ENCODE results near the gene KRT78.

KRT78 gene

GRCh38 chr12:52806169-52806811, 42.5 kb downstream of the KRT78 start:
- H3K4me3 Mint-ChIP-seq, result no peak overlapping the region
- ATAC-seq (replicated peaks; ENCODE audit: extremely low read depth, poor library complexity, severe bottlenecking), result no peak
- H3K27ac Mint-ChIP-seq (ENCODE audit: low read depth), result no peak overlapping the region

DNA sequence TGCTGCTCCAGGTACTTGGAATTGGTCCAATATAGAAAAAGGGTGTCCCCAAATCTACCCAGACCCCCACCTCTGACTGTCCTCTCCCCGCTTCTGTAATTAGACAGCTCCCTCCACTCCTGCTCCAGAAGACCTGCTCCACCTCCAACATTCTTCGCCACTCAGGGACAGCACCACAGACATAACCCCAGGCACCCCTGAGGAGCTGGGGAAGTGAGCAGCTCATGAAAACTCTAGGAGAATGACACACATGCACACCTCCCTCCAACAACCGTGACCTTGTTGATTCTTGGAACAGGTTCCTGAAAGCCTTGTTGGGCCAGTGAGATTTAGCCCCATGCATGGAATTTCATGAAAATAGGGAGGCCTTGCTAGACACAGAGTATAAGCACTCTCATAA, 43.1 kb downstream of the KRT78 start:
- no peaks in the 10 kb centered on the region for H3K9me3 Mint-ChIP-seq
- ATAC-seq (replicated peaks; ENCODE audit: extremely low read depth, poor library complexity, severe bottlenecking) (no peak), DNase-seq (ENCODE audit: low spot score in 2 of 2) (no peak)
- H3K27me3 Mint-ChIP-seq, result peaks cover 20% of the 10 kb centered on the region
- H3K36me3 Mint-ChIP-seq (ENCODE audit: insufficient read depth), result no peaks in the 10 kb centered on the region
- no peak overlapping the region for H3K27ac Mint-ChIP-seq (ENCODE audit: low read depth)
- H3K4me3 Mint-ChIP-seq, result no peak overlapping the region
- no peaks in the 10 kb centered on the region for H3K4me1 Mint-ChIP-seq

More at GRCh38 chr12:52806169-52806811, 42.5 kb downstream of the KRT78 start:
- H3K4me1 Mint-ChIP-seq, result no peaks in the 10 kb centered on the region
- DNase-seq (ENCODE audit: low spot score in 2 of 2), result no peak
- peaks cover 20% of the 10 kb centered on the region for H3K27me3 Mint-ChIP-seq
- H3K36me3 Mint-ChIP-seq (ENCODE audit: insufficient read depth), result no peaks in the 10 kb centered on the region
- H3K9me3 Mint-ChIP-seq, result no peaks in the 10 kb centered on the region

- peaks cover 20% of the 10 kb centered on the region for H3K27me3 Mint-ChIP-seq
- no peak overlapping the region for H3K27ac Mint-ChIP-seq (ENCODE audit: low read depth)
- no peaks in the 10 kb centered on the region for H3K4me1 Mint-ChIP-seq
- no peaks in the 10 kb centered on the region for H3K9me3 Mint-ChIP-seq
- H3K36me3 Mint-ChIP-seq (ENCODE audit: insufficient read depth), result no peaks in the 10 kb centered on the region
- no peak overlapping the region for H3K4me3 Mint-ChIP-seq
- ATAC-seq (replicated peaks; ENCODE audit: extremely low read depth, poor library complexity, severe bottlenecking) (no peak), DNase-seq (ENCODE audit: low spot score in 2 of 2) (no peak)
These were observed 43.8 kb downstream of the KRT78 start for GRCh38 chr12:52805000-52805399.

- H3K4me3 Mint-ChIP-seq, result no peak overlapping the region
- no peaks in the 10 kb centered on the region for H3K36me3 Mint-ChIP-seq (ENCODE audit: insufficient read depth)
- H3K27ac Mint-ChIP-seq (ENCODE audit: low read depth), result no peak overlapping the region
- peaks cover 4% of the 10 kb centered on the region for H3K27me3 Mint-ChIP-seq
- H3K4me1 Mint-ChIP-seq, result no peaks in the 10 kb centered on the region
- no peak for DNase-seq (ENCODE audit: low spot score in 2 of 2)
- ATAC-seq (replicated peaks; ENCODE audit: extremely low read depth, poor library complexity, severe bottlenecking), result no peak
- no peaks in the 10 kb centered on the region for H3K9me3 Mint-ChIP-seq
These were observed 46.4 kb downstream of the KRT78 start for GRCh38 chr12:52802442-52802841.

GRCh38 chr12:52801773-52802172, 47.0 kb downstream of the KRT78 start:
- H3K36me3 Mint-ChIP-seq (ENCODE audit: insufficient read depth), result no peaks in the 10 kb centered on the region
- DNase-seq (ENCODE audit: low spot score in 2 of 2) (no peak), ATAC-seq (replicated peaks; ENCODE audit: extremely low read depth, poor library complexity, severe bottlenecking) (no peak)
- no peak overlapping the region for H3K27ac Mint-ChIP-seq (ENCODE audit: low read depth)
- H3K9me3 Mint-ChIP-seq, result no peaks in the 10 kb centered on the region
- H3K27me3 Mint-ChIP-seq, result no peaks in the 10 kb centered on the region
- no peaks in the 10 kb centered on the region for H3K4me1 Mint-ChIP-seq
- H3K4me3 Mint-ChIP-seq, result no peak overlapping the region

GRCh38 chr12:52800259-52800917, 48.4 kb downstream of the KRT78 start:
- H3K27me3 Mint-ChIP-seq, result no peaks in the 10 kb centered on the region
- no peak for DNase-seq (ENCODE audit: low spot score in 2 of 2)
- no peaks in the 10 kb centered on the region for H3K4me1 Mint-ChIP-seq
- ATAC-seq (replicated peaks; ENCODE audit: extremely low read depth, poor library complexity, severe bottlenecking), result no peak
- H3K9me3 Mint-ChIP-seq, result no peaks in the 10 kb centered on the region
- H3K27ac Mint-ChIP-seq (ENCODE audit: low read depth), result no peak overlapping the region
- H3K36me3 Mint-ChIP-seq (ENCODE audit: insufficient read depth), result no peaks in the 10 kb centered on the region
- H3K4me3 Mint-ChIP-seq, result no peak overlapping the region

GRCh38 chr12:52799505-52800211, 49.1 kb downstream of the KRT78 start:
- Mint-ChIP-seq H3K36me3 (ENCODE audit: insufficient read depth) (no peaks in the 10 kb centered on the region), H3K27me3 (no peaks in the 10 kb centered on the region), H3K9me3 (no peaks in the 10 kb centered on the region), H3K4me1 (no peaks in the 10 kb centered on the region), H3K27ac (ENCODE audit: low read depth) (no peak overlapping the region), H3K4me3 (no peak overlapping the region)
- DNase-seq (ENCODE audit: low spot score in 2 of 2) (no peak), ATAC-seq (replicated peaks; ENCODE audit: extremely low read depth, poor library complexity, severe bottlenecking) (no peak)

DNA sequence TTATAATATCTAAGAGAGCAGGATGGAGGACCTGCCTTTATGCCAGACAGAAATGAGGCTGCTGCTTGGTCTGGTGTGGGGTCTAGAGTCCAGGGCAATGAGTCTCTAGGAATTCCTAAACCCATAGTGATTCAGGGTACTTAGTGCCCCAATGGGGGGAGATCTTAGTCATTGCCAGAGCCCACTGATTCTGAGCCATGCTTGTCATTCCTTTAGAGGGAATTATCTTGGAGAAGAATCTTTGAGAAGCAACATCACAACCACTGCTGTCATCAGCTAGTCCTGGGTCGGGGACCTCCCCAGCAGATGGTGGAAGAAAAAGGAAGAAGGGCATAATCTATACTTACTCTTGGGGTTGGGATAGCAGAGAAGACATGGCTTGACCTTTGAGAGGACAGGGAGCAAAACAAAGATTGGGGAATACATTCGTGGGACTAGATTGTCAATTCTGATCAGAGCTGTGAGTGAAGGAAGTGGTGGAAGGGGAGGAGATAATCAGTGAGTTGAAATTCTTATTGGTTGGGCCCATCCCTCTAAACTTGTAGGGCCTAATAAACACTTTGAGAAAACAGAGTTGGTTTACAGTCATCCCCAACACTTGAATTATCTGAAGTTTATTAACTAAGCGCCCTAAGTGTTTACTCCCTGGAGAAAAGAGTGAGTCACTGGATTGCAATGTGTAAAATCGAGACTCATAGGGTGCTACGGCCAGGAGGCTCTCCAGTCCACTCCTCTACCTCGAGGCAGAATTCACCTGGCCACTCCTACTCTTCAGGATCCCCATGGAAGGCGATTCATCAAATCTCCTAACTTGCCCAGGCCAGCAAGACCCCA, 49.9 kb downstream of the KRT78 start:
- no peak for ATAC-seq (replicated peaks; ENCODE audit: extremely low read depth, poor library complexity, severe bottlenecking)
- Mint-ChIP-seq H3K4me1 (no peaks in the 10 kb centered on the region), H3K27me3 (peaks cover 4% of the 10 kb centered on the region)

DNA sequence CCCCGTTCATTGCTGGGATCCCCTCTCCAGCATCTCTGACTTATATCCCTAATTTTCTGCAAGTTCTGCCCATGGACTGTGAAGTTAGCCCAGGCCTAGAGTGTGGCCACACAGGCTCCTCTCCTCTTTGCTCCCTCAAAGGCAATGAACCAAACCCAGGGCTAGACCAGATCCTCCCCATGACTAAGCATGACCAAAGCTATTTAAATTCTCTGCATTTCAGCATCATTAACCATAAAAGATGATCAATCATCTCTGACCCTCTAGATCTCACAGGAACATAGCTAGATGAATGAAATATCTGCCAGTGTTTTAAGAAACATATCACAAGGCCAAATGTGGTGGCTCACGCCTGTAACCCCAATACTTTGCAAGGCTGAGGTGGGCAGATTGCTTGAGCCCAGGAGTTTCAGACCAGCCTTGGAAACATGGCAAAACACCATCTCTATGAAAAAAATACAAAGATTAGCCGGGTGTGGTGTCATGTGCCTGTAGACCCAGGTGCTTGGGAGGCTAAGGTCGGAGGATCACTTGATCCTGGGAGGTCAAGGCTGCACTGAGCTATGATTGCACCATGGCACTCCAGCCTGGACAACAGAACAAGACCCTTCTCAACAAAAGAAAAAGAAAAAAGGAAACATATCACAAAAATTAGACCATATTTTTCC, 50.7 kb downstream of the KRT78 start:
- no peak for ATAC-seq (replicated peaks; ENCODE audit: extremely low read depth, poor library complexity, severe bottlenecking)
- Mint-ChIP-seq H3K9me3 (no peaks in the 10 kb centered on the region), H3K4me1 (no peaks in the 10 kb centered on the region)

More for the DNA sequence above, 49.9 kb downstream of the KRT78 start:
- H3K4me3 Mint-ChIP-seq, result no peak overlapping the region
- H3K9me3 Mint-ChIP-seq, result no peaks in the 10 kb centered on the region
- no peaks in the 10 kb centered on the region for H3K36me3 Mint-ChIP-seq (ENCODE audit: insufficient read depth)
- DNase-seq (ENCODE audit: low spot score in 2 of 2), result no peak
- H3K27ac Mint-ChIP-seq (ENCODE audit: low read depth), result no peak overlapping the region

DNA sequence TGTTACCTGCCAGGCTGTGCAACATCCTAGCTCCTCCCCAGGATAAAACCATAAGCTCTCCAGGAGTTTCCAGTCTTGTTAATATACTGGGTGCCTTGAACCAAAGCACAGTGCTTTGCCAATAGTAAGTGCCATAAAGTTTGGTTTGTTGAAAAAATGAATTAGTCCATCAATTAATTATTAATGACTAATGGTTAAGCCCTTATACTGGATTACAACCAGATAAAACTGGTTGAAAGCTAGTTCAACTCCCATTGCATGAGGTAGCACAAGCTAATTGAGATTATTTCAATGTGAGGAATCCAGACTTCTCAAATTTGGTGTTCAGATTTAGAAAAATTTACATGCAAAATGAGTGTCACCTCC, 51.3 kb downstream of the KRT78 start:
- H3K9me3 Mint-ChIP-seq, result no peaks in the 10 kb centered on the region
- no peak for DNase-seq (ENCODE audit: low spot score in 2 of 2)
- H3K36me3 Mint-ChIP-seq (ENCODE audit: insufficient read depth), result no peaks in the 10 kb centered on the region
- no peaks in the 10 kb centered on the region for H3K4me1 Mint-ChIP-seq
- ATAC-seq (replicated peaks; ENCODE audit: extremely low read depth, poor library complexity, severe bottlenecking), result no peak
- H3K4me3 Mint-ChIP-seq, result no peak overlapping the region
- H3K27ac Mint-ChIP-seq (ENCODE audit: low read depth), result no peak overlapping the region
- peaks cover 11% of the 10 kb centered on the region for H3K27me3 Mint-ChIP-seq

More for the DNA sequence above, 50.7 kb downstream of the KRT78 start:
- Mint-ChIP-seq H3K27ac (ENCODE audit: low read depth) (no peak overlapping the region), H3K4me3 (no peak overlapping the region), H3K36me3 (ENCODE audit: insufficient read depth) (no peaks in the 10 kb centered on the region), H3K27me3 (peaks cover 11% of the 10 kb centered on the region)
- no peak for DNase-seq (ENCODE audit: low spot score in 2 of 2)

DNA sequence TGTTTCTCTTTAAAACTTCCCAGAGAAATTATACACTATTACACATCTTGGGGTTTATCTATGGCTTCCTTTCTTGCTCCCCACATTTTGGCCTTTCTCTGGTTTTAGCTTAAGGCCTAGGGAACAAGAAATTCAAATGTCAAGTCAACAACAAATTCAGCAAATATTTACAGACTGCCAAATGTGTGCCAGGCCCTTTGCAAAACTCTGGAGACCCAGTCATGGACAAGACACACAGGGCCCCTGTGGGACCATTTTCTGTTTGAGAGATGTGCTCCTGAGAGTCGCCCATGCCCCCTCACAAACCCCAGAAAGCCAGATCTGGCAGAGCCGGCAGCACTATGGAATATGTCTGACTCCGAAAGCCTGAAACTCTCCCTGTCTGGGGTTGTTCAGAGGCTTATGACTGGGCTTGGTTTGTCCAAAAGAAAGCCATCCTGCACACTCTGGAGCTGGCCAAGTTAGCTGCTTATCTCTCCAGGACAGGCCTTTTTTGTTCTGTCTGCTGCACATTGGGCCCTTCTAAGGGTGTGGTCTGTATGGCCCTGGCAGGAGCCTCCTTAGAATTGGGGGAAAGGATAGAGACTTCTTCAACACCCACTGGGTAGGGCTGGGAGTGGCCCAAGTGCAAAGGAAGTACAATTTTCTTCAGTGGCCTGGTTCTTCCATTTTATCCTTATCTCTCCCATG, 51.8 kb downstream of the KRT78 start:
- Mint-ChIP-seq H3K4me3 (no peak overlapping the region), H3K4me1 (no peaks in the 10 kb centered on the region), H3K27ac (ENCODE audit: low read depth) (no peak overlapping the region)

GRCh38 chr12:52796429-52796794, 52.4 kb downstream of the KRT78 start:
- no peak for DNase-seq (ENCODE audit: low spot score in 2 of 2)
- Mint-ChIP-seq H3K4me1 (peaks cover 4% of the 10 kb centered on the region), H3K4me3 (no peak overlapping the region), H3K9me3 (no peaks in the 10 kb centered on the region), H3K36me3 (ENCODE audit: insufficient read depth) (no peaks in the 10 kb centered on the region), H3K27ac (ENCODE audit: low read depth) (no peak overlapping the region), H3K27me3 (peaks cover 19% of the 10 kb centered on the region)
- ATAC-seq (replicated peaks; ENCODE audit: extremely low read depth, poor library complexity, severe bottlenecking), result no peak

More for the DNA sequence above, 51.8 kb downstream of the KRT78 start:
- Mint-ChIP-seq H3K36me3 (ENCODE audit: insufficient read depth) (no peaks in the 10 kb centered on the region), H3K9me3 (no peaks in the 10 kb centered on the region), H3K27me3 (peaks cover 13% of the 10 kb centered on the region)
- ATAC-seq (replicated peaks; ENCODE audit: extremely low read depth, poor library complexity, severe bottlenecking), result no peak
- no peak for DNase-seq (ENCODE audit: low spot score in 2 of 2)

Data from central memory CD8-positive, alpha-beta T cell (primary cell).